GM13976 (cell line): Measurements from ENCODE around the gene DTYMK.

Experiments used
- DNase-seq: peaks from one replicate; pipeline ENCODE4 v3.0.0; 2012; ENCODE audit warnings: low spot score
- in situ Hi-C: fragments of 300-500 bp; cut with MboI; formaldehyde crosslinking; loops from one replicate; pipeline ENCODE4 v1.12.0; 2022; ENCODE audit warnings: low sequenced_read_pairs, mixed read lengths, inconsistent platforms; ENCODE audit not compliant: unreplicated experiment
- TF ChIP-seq, protein P1 (sequence below): IDR thresholded peaks from 2 replicates; pipeline ENCODE4 v1.5.1; 2012; ENCODE audit warnings: borderline replicate concordance, mild to moderate bottlenecking; ENCODE audit not compliant: insufficient read depth; ENCODE audit errors: extremely low read depth, missing control alignments, control extremely low read depth

DTYMK gene

GRCh38 chr2:241675885-241676284 lies 10.7 kb downstream of the DTYMK start:
- TF ChIP-seq, protein P1, sequence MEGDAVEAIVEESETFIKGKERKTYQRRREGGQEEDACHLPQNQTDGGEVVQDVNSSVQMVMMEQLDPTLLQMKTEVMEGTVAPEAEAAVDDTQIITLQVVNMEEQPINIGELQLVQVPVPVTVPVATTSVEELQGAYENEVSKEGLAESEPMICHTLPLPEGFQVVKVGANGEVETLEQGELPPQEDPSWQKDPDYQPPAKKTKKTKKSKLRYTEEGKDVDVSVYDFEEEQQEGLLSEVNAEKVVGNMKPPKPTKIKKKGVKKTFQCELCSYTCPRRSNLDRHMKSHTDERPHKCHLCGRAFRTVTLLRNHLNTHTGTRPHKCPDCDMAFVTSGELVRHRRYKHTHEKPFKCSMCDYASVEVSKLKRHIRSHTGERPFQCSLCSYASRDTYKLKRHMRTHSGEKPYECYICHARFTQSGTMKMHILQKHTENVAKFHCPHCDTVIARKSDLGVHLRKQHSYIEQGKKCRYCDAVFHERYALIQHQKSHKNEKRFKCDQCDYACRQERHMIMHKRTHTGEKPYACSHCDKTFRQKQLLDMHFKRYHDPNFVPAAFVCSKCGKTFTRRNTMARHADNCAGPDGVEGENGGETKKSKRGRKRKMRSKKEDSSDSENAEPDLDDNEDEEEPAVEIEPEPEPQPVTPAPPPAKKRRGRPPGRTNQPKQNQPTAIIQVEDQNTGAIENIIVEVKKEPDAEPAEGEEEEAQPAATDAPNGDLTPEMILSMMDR: no peak
- no peak for DNase-seq
- in situ Hi-C loops: no loop called here

DNA sequence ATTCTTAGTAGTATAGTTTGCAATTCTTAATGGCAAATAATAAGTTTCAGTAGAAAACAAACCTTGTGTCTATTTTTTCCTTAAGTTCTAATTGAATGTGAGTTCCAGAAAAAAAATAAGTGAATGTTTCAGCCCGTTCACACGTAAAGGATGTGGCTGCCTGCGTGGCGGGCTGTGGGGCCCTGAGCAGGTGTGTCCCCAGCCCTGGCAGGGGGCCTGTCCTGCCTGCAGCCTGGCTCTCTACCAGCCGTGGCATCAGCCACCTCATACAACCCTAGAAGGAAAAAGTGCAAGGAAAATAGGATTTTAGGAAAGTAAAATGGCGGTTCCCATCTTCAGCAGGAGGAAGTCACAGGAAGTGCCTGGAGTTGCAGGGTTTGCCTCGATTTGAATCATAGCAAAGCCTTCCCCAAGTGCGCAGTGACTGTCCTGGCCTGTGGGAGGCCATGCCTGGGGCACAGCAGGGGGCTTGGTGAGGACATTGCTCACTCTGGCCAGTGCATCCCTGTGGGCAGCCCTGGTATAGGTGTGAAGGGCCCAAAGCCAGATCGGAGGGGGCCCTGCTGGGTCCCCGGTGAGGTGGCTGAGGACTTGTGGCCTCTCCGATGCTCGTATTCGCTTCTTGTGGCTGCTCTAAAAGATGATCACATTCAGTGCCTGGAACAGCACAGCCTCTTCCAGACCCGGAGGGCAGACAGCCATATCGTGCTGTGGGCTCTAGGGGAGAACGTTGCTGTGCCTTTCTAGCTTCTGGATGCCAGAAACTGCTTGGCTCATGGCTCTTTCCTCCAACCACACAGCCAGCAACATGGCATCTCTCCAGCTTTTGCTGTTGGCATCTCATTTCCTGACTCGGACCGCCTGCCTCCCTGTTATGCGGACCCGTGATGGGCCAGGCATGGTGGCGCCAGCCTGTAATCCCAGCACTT lies 12.6 kb downstream of the DTYMK start:
- in situ Hi-C loops: no loop called here
- DNase-seq: peak; percentile 33
- TF ChIP-seq, protein P1: no peak

- TF ChIP-seq, protein P1: no peak
- DNase-seq: peak; percentile 37
- in situ Hi-C loops: no loop called here
Observed at GRCh38 chr2:241673189-241673663, 13.4 kb downstream of the DTYMK start.

GRCh38 chr2:241672243-241673188 lies 14.1 kb downstream of the DTYMK start:
- TF ChIP-seq, protein P1: no peak
- peak; percentile 21 for DNase-seq
- in situ Hi-C loops: no loop called here

DNA sequence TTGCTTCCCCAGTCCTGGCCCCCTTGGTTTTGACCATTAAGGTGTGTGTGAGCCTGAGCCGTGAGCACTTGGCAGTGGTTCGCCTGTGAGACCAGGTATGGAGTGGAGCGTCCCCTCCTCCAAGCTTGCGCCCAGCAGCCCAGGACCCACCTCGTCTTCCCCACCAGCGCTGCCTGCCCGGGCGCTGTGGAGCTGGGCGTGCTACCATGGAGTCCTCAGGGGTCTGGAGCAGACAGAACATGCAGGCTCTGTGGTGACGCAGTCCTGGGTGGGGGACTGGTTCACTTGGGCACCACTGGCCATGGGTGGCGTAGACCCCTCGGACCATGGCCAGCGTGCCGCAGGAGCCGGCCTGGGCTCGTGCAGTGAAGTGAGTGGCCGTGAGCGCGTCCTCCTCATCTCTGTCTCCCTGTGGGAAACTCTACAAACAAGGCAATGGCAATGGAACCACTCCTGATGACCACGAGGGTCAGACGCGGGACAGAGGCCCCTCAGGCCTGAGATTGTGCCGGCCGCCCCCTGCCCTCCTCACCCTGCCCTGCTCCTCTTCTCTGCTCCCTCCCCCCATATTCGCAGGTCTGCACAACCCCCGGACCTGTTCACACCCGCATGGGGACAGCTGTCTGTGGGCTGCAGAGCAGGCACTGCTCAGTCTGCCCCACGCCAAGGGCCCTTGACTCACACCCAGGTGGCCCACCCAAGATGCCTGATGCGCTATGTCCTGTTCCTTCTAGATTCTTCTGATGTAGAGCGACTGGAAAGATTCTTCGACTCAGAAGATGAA lies 15.0 kb downstream of the DTYMK start:
- TF ChIP-seq, protein P1: no peak
- no peak for DNase-seq
- in situ Hi-C loops: no loop called here

- DNase-seq: peak; percentile 24
- in situ Hi-C loops: no loop called here
- TF ChIP-seq, protein P1: no peak
Observed at GRCh38 chr2:241670333-241671110, 16.1 kb downstream of the DTYMK start.
